ENCODE data around the gene HSD3B7.

- TF ChIP-seq CTCF (IDR thresholded peaks at IDR 0.05) (peak in 2 of 6 experiments; percentile 11 to 29), POLR2A (IDR thresholded peaks at IDR 0.05) (no peak)
Measured at GRCh38 chr16:30956601-30957455, 28.2 kb upstream of the HSD3B7 start.

Measured in Peyer's patch (tissue), 4 donors.